ENCODE measurements around the gene WSCD1. TPM values are rescaled to one million over a fixed set of nuclear protein-coding genes. Genes with fewer than 3 reads are reported as not detected.

The WSCD1 gene
- polyA plus RNA-seq, 1 donor (not counting 4 experiments of a cell fraction or from before 2014, with no cell fraction given) = not detected

- dilution Hi-C loops (cut with MboI; ENCODE audit: extremely low pct_ligation_motif_present, low sequenced_read_pairs) = no loop called here
- no peaks in the 10 kb centered on the region for H4K20me1 ChIP-seq (ENCODE audit: control insufficient read depth, extremely low read depth, insufficient read depth, low read length)
- no peaks in the 10 kb centered on the region for H3K79me2 ChIP-seq (ENCODE audit: control insufficient read depth, insufficient read depth, low read length)
- H3K36me3 ChIP-seq (ENCODE audit: control insufficient read depth in 2 of 2, extremely low read depth in 1 of 2, insufficient read depth in 2 of 2, low read length in 2 of 2) = no peaks in the 10 kb centered on the region
- TF ChIP-seq, protein P1, sequence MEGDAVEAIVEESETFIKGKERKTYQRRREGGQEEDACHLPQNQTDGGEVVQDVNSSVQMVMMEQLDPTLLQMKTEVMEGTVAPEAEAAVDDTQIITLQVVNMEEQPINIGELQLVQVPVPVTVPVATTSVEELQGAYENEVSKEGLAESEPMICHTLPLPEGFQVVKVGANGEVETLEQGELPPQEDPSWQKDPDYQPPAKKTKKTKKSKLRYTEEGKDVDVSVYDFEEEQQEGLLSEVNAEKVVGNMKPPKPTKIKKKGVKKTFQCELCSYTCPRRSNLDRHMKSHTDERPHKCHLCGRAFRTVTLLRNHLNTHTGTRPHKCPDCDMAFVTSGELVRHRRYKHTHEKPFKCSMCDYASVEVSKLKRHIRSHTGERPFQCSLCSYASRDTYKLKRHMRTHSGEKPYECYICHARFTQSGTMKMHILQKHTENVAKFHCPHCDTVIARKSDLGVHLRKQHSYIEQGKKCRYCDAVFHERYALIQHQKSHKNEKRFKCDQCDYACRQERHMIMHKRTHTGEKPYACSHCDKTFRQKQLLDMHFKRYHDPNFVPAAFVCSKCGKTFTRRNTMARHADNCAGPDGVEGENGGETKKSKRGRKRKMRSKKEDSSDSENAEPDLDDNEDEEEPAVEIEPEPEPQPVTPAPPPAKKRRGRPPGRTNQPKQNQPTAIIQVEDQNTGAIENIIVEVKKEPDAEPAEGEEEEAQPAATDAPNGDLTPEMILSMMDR (optimal IDR thresholded peaks at IDR 0.05 in 1 of 3, IDR thresholded peaks at IDR 0.05 in 1 of 3, conservative IDR thresholded peaks at IDR 0.05 in 1 of 3; ENCODE audit: extremely low read depth in 1 of 3, insufficient read depth in 2 of 3, low read length in 3 of 3) = no peak
- no peak for TF ChIP-seq EZH2 (IDR thresholded peaks at IDR 0.05; ENCODE audit: low read length)
- no peak overlapping the region for H3K4me2 ChIP-seq (ENCODE audit: control insufficient read depth, extremely low read depth, insufficient read depth, low read depth, low read length)
- no peak overlapping the region for H3K27ac ChIP-seq (ENCODE audit: control insufficient read depth, insufficient read depth, low read length)
- H3K9ac ChIP-seq (ENCODE audit: control insufficient read depth, extremely low read depth, insufficient read depth, low read length) = no peak overlapping the region
- no peak overlapping the region for H2AFZ ChIP-seq (ENCODE audit: control insufficient read depth, low read length)
- DNase-seq (ENCODE audit: low read depth, low spot score) = no peak
- H3K9me3 ChIP-seq (ENCODE audit: control insufficient read depth, low read depth, low read length) = no peaks in the 10 kb centered on the region
- no peak overlapping the region for H3K4me3 ChIP-seq (ENCODE audit: control insufficient read depth in 2 of 3, extremely low read depth in 1 of 3, insufficient read depth in 2 of 3, low read depth in 1 of 3, low read length in 3 of 3)
- H3K4me1 ChIP-seq (ENCODE audit: control insufficient read depth, extremely low read depth, insufficient read depth, low read length) = no peaks in the 10 kb centered on the region
- no peaks in the 10 kb centered on the region for H3K9me1 ChIP-seq (ENCODE audit: control insufficient read depth, extremely low read depth, insufficient read depth, low read length)
- no peak for FAIRE-seq
- no peaks in the 10 kb centered on the region for H3K27me3 ChIP-seq (ENCODE audit: control insufficient read depth, extremely low read depth, insufficient read depth, low read length)
Observed at GRCh38 chr17:6043405-6043804, 26.8 kb upstream of the WSCD1 start.

GRCh38 chr17:6044261-6044660 lies 25.9 kb upstream of the WSCD1 start:
- dilution Hi-C loops (cut with MboI; ENCODE audit: extremely low pct_ligation_motif_present, low sequenced_read_pairs) = no loop called here
- DNase-seq (ENCODE audit: low read depth, low spot score) (no peak), FAIRE-seq (no peak)
- Histone ChIP-seq H3K4me1 (ENCODE audit: control insufficient read depth, extremely low read depth, insufficient read depth, low read length) (no peaks in the 10 kb centered on the region), H3K36me3 (ENCODE audit: control insufficient read depth in 2 of 2, extremely low read depth in 1 of 2, insufficient read depth in 2 of 2, low read length in 2 of 2) (no peaks in the 10 kb centered on the region), H3K79me2 (ENCODE audit: control insufficient read depth, insufficient read depth, low read length) (no peaks in the 10 kb centered on the region), H3K9me3 (ENCODE audit: control insufficient read depth, low read depth, low read length) (no peaks in the 10 kb centered on the region), H3K4me2 (ENCODE audit: control insufficient read depth, extremely low read depth, insufficient read depth, low read depth, low read length) (no peak overlapping the region), H3K4me3 (ENCODE audit: control insufficient read depth in 2 of 3, extremely low read depth in 1 of 3, insufficient read depth in 2 of 3, low read depth in 1 of 3, low read length in 3 of 3) (no peak overlapping the region), H3K27me3 (ENCODE audit: control insufficient read depth, extremely low read depth, insufficient read depth, low read length) (no peaks in the 10 kb centered on the region), H3K27ac (ENCODE audit: control insufficient read depth, insufficient read depth, low read length) (no peak overlapping the region), H3K9ac (ENCODE audit: control insufficient read depth, extremely low read depth, insufficient read depth, low read length) (no peak overlapping the region), H4K20me1 (ENCODE audit: control insufficient read depth, extremely low read depth, insufficient read depth, low read length) (no peaks in the 10 kb centered on the region), H3K9me1 (ENCODE audit: control insufficient read depth, extremely low read depth, insufficient read depth, low read length) (no peaks in the 10 kb centered on the region), H2AFZ (ENCODE audit: control insufficient read depth, low read length) (no peak overlapping the region)
- TF ChIP-seq, protein P1 (optimal IDR thresholded peaks at IDR 0.05 in 1 of 3, IDR thresholded peaks at IDR 0.05 in 1 of 3, conservative IDR thresholded peaks at IDR 0.05 in 1 of 3; ENCODE audit: extremely low read depth in 1 of 3, insufficient read depth in 2 of 3, low read length in 3 of 3) = no peak
- no peak for TF ChIP-seq EZH2 (IDR thresholded peaks at IDR 0.05; ENCODE audit: low read length)
